Activated CD4-positive, alpha-beta T cell treated with anti-CD3 and anti-CD28 coated beads for 36 hours (primary cell): Measurements from ENCODE around the gene PKNOX1. TPM values are rescaled to one million over a fixed set of nuclear protein-coding genes. Genes with fewer than 3 reads are reported as not detected.
"Not testable (repeated sequence)": the region's sequence is repeated elsewhere in the genome, so short reads cannot be mapped to it uniquely, and the experiment has no call there.

Experiments used
- ATAC-seq: fragments of 200-7000 bp; cut with Tn5 transposase; one replicate; pipeline ENCODE4 v1.10.0; 2021; ENCODE audit warnings: mild to moderate bottlenecking, moderate library complexity
- CTCF ChIA-PET: fragments of 350-600 bp; sonication (Branson Sonifier 250); formaldehyde crosslinking; loops from one replicate; lab custom pipeline; 2021; ENCODE audit warnings: antibody characterized with exemption; lab: Charles Lee
- POLR2A ChIA-PET: fragments of 350-600 bp; sonication (Branson Sonifier 250); formaldehyde crosslinking; loops from one replicate; lab custom pipeline; 2021; ENCODE audit warnings: antibody characterized with exemption, inconsistent platforms; lab: Charles Lee
- DNase-seq: peaks from one replicate; pipeline ENCODE4 v3.0.0-alpha.2; 2020
- H3K27ac Mint-ChIP-seq: one replicate; pipeline ENCODE4 v1.8.0; 2021; ENCODE audit warnings: mixed read lengths
- H3K27me3 Mint-ChIP-seq: one replicate; pipeline ENCODE4 v1.8.0; 2021; ENCODE audit warnings: mixed read lengths
- H3K36me3 Mint-ChIP-seq: one replicate; pipeline ENCODE4 v1.8.0; 2021; ENCODE audit warnings: low read depth, mixed read lengths
- H3K4me1 Mint-ChIP-seq: one replicate; pipeline ENCODE4 v1.8.0; 2021; ENCODE audit warnings: mixed read lengths
- H3K4me3 Mint-ChIP-seq: one replicate; pipeline ENCODE4 v1.8.0; 2021; ENCODE audit warnings: mild to moderate bottlenecking, moderate library complexity, mixed read lengths
- H3K9me3 Mint-ChIP-seq: one replicate; pipeline ENCODE4 v1.8.0; 2021; ENCODE audit warnings: low read depth, mixed read lengths
- intact Hi-C, 2 experiments: fragments of 100-400 bp; cut with DNase I in 1 of 2; cut with micrococcal nuclease in 1 of 2; formaldehyde crosslinking; loops; one replicate each; pipeline versions ENCODE4 v1.14.2 to v1.15.1; 2022 to 2024; cut with DNase I, micrococcal nuclease
- total RNA-seq, 2 experiments: library from RNA; stranded (reverse); gene quantifications; one replicate each; pipeline ENCODE4 v1.2.3, GENCODE V29; 2021

The PKNOX1 gene
- total RNA-seq, 2 experiments from 2014 or later: 13.4 to 14.8 TPM

DNA sequence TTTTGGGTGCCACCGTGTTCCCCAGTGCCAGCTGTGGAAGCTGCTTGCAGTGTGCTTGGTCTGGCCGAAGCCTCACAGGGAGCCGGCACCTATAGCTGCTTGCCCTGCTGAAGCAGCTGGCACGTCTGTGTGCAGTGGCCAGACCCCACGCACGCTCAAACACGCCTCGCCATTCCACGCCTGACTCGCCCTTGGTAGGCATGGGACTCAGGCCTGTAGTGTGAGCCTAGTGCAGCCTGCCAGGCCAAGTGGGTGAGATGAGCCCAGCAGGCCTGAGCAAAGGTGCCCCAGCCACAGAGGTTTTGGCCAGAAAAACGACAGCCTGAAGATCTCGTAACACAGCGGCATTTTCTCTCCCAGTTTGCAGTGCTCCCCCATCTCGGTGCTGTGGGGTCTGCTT, 68.9 kb downstream of the PKNOX1 start:
- DNase-seq, ATAC-seq, intact Hi-C loops, H3K4me1 Mint-ChIP-seq, H3K36me3 Mint-ChIP-seq, H3K27ac Mint-ChIP-seq, H3K9me3 Mint-ChIP-seq, H3K4me3 Mint-ChIP-seq, POLR2A ChIA-PET, H3K27me3 Mint-ChIP-seq, CTCF ChIA-PET: not testable (repeated sequence)

DNA sequence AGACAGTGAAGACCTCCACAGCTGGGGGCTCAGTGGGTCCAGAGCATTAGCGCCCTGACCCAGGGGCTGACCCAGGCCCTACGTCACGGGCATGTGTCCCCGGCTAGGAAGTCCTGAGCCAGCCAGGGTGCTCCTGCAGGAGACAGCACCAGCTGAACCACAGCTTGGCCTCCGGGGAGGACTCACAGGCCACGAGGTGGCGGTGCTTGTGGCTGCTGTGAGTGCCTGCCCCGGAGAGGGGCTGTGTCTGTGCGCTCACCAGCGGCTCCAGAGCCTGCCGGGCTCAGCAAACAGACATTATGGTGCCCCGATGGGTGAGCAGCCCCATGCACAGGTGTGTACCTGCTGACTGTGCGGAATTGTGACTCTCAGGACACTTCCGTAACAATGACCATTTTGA, 70.2 kb downstream of the PKNOX1 start:
- H3K4me3 Mint-ChIP-seq, H3K36me3 Mint-ChIP-seq, H3K4me1 Mint-ChIP-seq, POLR2A ChIA-PET, CTCF ChIA-PET, DNase-seq, H3K9me3 Mint-ChIP-seq, ATAC-seq, H3K27ac Mint-ChIP-seq, intact Hi-C loops, H3K27me3 Mint-ChIP-seq: not testable (repeated sequence)

DNA sequence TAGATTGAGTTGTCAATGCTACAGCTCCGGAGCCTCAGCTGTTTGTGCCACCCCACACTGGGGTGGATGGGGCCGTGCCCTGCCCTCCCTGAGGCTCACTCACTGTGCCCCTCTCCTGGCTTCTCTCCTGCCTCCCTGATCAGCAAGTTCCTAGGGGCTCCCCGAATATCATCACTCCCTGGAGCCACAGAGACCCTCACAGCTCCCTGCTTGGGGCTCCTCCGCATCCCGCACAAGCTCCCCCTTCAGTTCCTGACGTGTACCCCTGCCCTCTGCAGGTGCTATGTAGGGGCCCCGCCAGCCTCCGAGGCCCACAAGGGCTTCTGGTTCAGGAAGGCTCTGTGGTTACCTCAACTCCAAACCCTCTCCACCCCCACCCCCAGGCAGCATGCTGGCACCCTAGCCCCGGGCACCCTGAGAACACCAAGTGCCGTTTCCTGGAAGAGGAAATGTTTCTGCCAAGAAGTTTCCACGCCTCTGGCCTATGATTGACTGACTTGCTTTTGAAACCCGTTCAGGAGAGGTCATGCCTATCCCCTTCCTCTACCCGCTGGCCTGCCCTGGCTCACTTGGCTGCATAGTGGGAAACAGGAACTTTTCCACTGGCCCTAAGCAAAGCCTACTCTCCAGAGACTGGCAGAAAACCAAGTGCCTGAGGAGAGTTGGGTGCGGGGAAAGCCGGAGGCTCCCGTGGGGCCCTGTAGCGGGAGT, 71.0 kb downstream of the PKNOX1 start:
- POLR2A ChIA-PET, H3K4me3 Mint-ChIP-seq, H3K27ac Mint-ChIP-seq, intact Hi-C loops, H3K9me3 Mint-ChIP-seq, CTCF ChIA-PET, H3K36me3 Mint-ChIP-seq, DNase-seq, H3K27me3 Mint-ChIP-seq, H3K4me1 Mint-ChIP-seq: not testable (repeated sequence)
- peak; percentile 68 for ATAC-seq

DNA sequence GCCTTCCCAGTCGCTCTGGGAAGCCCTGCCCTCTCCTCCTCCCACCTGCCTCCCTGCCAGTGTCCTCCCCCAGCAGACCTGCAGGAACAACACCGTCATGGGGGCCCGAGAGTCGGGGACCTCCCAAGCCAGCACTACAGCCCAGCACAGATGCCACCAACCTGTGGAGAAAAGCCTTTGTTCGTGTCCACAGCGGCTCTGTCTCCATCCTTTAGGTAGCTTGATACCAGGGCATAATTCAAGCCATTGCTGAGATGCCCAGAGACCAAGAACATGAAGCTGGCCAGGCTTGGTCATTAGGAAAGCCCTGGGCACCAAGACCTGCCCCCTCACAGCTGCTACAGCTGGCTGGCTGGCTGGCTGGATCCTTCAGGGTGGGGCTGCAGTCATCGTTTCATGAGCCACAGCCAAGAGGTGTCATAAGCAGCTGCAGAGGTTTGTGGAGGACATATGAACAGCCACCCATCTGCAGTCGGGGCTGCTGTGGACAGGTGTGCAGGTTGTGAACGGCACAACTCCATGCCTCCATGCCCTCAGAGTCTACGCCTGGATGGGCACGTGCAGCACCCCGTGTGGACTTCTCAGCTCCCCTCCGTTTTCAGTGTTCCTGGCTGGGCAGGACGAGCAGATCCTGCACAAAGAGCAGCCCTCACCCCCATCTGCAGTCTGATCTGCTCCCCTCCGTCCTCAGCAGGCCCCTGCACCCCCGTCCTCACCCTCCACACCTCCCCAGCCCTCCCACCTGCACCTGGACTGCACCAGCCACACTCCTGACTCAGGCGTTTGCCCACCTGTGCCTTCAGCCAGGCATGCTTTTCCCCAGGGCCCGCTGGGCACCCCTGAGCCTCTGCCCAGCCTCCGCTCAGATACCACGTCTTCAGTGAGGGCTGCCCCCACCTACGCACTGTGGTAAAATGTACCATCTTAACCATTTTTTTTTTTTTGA, 71.8 kb downstream of the PKNOX1 start:
- H3K4me1 Mint-ChIP-seq, intact Hi-C loops: not testable (repeated sequence)

DNA sequence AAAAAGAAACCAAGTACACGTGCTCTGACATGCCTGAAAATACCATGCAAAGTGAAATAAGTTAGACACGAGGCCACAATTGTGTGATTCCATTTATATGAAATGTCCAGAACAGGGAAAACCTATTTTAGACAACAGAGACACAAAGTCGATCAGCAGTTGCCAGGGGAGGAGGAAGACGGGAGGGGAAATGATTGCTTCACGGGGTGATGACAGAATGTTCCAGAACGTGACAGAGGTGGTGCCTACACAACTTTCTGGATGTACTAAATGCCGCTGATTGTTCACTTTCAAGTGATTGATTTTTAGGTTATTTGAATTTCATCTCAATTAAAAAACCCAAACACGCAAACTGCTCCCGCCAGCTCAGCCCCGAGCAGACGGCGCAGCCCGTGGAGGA, 78.8 kb downstream of the PKNOX1 start:
- ATAC-seq, CTCF ChIA-PET, H3K27ac Mint-ChIP-seq, POLR2A ChIA-PET, H3K36me3 Mint-ChIP-seq, H3K27me3 Mint-ChIP-seq, H3K4me1 Mint-ChIP-seq, DNase-seq, intact Hi-C loops, H3K9me3 Mint-ChIP-seq, H3K4me3 Mint-ChIP-seq: not testable (repeated sequence)

More for the DNA sequence above, 71.8 kb downstream of the PKNOX1 start:
- H3K36me3 Mint-ChIP-seq, POLR2A ChIA-PET, H3K27ac Mint-ChIP-seq, H3K27me3 Mint-ChIP-seq, CTCF ChIA-PET, H3K4me3 Mint-ChIP-seq, H3K9me3 Mint-ChIP-seq: not testable (repeated sequence)
- ATAC-seq (peak; percentile 57), DNase-seq (peak; percentile 30)

DNA sequence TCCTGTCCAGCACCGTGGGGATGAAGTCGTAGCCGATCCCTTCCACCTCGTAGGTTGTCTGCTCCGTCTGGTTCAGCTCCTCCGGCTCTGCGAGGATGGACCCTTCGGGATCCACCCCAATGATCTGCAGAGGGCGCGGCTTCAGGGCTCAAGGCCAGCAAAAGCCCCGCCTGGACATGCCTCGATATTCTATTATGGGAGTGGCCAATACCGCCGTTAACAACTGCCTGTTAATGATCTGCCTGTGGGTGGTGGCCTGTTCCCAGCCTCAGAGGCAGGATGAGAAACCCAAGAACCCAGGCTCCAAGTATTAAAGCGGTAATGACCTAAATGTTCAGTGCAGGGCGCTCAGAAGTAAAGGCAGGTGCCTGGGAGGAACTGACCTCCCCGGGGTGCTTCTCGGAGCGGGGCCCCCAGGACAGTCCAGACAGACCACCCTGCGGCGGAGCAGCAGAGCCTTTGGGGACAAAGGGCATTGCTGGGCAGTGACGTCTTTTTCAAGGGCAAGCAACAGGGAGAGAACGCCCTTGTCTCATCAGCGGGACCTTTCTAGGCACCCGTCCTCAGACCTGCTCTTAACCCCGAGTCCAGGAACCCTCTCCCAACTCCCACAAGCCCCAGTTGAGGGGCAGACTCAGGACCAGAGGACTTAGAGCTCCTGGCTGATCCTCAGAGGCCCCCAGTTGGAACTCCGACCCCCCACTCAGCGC, 88.7 kb downstream of the PKNOX1 start:
- CTCF ChIA-PET, H3K27ac Mint-ChIP-seq, POLR2A ChIA-PET, H3K36me3 Mint-ChIP-seq, H3K9me3 Mint-ChIP-seq, H3K4me1 Mint-ChIP-seq, H3K4me3 Mint-ChIP-seq, DNase-seq, H3K27me3 Mint-ChIP-seq, ATAC-seq, intact Hi-C loops: not testable (repeated sequence)

DNA sequence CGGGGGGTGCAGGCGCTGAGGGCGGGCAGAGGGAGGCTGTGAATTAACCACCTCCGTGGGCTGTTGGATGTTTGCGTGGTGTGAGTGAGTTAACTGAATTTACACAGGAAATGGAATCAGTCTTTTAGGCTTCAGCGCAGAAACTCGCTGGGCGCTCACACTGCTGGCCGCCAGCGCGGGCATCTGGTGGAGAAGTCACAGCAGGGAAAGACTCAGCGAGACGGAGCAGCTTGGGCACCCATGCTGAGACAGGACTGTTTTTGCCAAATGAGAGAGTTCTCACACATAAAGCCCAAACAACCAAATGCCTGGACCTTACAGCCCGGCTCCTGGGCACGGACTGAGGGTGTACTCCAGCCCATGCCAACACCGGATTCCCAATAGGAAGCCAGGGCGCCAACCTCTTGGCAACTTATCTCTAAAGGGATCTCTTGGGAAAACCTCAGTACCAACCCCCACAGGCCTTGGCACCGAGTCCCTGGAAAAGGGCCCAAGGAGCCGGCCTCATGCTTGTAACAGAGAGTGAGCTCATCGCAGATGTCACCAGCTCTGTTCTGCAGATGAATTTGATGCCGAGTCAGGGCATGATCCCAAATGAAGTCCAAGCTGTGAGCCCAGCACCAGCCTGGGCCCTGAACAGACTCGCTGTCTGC, 90.0 kb downstream of the PKNOX1 start:
- POLR2A ChIA-PET, intact Hi-C loops, H3K27ac Mint-ChIP-seq: not testable (repeated sequence)

DNA sequence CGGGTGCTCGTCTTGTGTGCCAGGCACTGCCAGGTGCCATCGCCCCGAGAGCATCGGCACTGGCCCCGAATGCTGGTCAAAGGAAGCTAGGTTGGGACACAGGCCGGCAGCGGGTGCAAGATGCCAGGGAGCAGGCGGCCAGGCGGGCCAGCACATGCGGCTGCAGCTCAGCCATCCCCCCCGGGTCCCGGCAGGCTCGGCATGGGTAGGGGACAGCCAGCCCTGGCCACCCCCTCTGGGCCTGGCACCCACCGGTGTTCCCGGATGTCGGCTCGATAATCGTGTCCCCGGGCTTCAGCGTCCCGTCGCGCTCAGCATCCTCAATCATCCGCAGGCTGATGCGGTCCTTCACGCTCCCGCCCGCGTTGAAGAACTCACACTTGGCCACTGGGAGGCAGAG, 91.6 kb downstream of the PKNOX1 start:
- H3K4me3 Mint-ChIP-seq, H3K4me1 Mint-ChIP-seq, ATAC-seq, H3K27me3 Mint-ChIP-seq, DNase-seq, POLR2A ChIA-PET, H3K9me3 Mint-ChIP-seq, H3K36me3 Mint-ChIP-seq, CTCF ChIA-PET, intact Hi-C loops, H3K27ac Mint-ChIP-seq: not testable (repeated sequence)

More for the DNA sequence above, 90.0 kb downstream of the PKNOX1 start:
- ATAC-seq, H3K36me3 Mint-ChIP-seq, CTCF ChIA-PET, H3K4me3 Mint-ChIP-seq, H3K4me1 Mint-ChIP-seq, H3K9me3 Mint-ChIP-seq, H3K27me3 Mint-ChIP-seq, DNase-seq: not testable (repeated sequence)

DNA sequence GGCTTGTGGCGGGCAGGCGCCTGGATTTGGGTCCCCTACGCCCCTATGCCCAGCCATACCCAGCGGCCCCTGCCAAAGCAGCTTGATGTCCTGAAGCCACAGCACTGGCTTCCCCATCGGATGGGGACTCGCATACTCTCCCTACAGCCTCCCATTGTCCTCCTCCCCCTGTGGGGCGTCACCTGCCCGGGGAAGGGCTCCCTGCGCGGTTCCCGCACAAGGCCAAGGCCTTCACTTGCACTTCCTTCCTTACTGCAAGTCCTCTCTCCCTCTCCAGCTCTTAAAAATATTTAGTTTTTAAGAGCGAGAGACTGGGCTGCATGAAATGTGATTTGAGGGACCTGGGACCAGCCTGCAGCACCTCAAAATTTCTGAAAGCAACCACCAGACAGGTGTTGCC, 92.3 kb downstream of the PKNOX1 start:
- H3K4me3 Mint-ChIP-seq, H3K27me3 Mint-ChIP-seq, POLR2A ChIA-PET, H3K4me1 Mint-ChIP-seq, intact Hi-C loops, CTCF ChIA-PET, ATAC-seq, H3K9me3 Mint-ChIP-seq, DNase-seq, H3K36me3 Mint-ChIP-seq, H3K27ac Mint-ChIP-seq: not testable (repeated sequence)

DNA sequence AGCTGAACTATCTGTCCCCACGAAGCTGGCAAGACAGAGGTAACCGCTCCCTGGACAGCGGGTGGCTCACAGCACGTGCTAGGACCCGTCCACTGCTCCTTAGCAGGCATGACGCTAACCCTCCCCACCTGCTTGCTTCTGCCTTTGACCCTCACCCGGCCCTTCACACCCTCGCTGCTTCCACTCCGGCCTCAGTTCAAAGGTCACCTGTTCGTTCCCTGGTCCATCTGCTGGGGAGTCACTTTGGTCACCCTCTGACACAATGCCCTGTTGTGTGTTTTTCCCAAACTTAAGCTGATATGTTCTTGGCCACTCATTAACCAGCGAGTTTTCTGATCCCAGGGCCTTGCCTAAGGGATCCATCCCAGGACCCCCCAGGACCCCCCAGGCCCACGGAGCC, 93.7 kb downstream of the PKNOX1 start:
- DNase-seq, H3K27ac Mint-ChIP-seq, ATAC-seq, H3K27me3 Mint-ChIP-seq, H3K9me3 Mint-ChIP-seq, H3K36me3 Mint-ChIP-seq, intact Hi-C loops, H3K4me1 Mint-ChIP-seq, CTCF ChIA-PET, POLR2A ChIA-PET, H3K4me3 Mint-ChIP-seq: not testable (repeated sequence)

DNA sequence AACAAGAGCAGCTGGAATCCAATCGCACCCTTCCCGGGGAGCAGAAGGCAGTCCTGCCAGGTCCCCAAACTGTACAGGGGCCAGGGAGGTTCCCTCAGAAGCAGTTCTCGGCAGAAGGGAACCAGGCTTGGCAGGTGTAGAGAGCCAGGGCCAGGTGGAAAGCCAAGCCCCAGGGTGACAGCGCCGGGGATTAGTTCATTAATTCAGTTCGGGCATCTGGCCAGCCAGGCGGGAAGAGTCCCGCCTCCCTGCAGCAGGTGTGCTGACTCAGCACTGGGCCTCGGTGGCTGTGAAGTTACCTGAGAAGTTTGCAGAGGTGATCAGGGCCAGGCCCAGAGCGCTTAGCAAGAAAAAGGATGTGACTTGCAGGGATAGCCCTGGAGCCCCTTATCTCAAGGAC, 95.3 kb downstream of the PKNOX1 start:
- DNase-seq, CTCF ChIA-PET, H3K4me3 Mint-ChIP-seq, POLR2A ChIA-PET, H3K4me1 Mint-ChIP-seq, H3K27me3 Mint-ChIP-seq, ATAC-seq, intact Hi-C loops, H3K9me3 Mint-ChIP-seq, H3K27ac Mint-ChIP-seq, H3K36me3 Mint-ChIP-seq: not testable (repeated sequence)
